CD4-positive, alpha-beta T cell treated with Interleukin-6 for 4 hours (primary cell): ENCODE measurements around the gene CLASP2.
"Not testable (repeated sequence)": the region's sequence is repeated elsewhere in the genome, so short reads cannot be mapped to it uniquely, and the experiment has no call there.

Source experiments
- DNase-seq: peaks from one replicate; pipeline ENCODE4 v3.0.0-alpha.2; 2020; ENCODE audit warnings: mixed read lengths

CLASP2 gene

DNA sequence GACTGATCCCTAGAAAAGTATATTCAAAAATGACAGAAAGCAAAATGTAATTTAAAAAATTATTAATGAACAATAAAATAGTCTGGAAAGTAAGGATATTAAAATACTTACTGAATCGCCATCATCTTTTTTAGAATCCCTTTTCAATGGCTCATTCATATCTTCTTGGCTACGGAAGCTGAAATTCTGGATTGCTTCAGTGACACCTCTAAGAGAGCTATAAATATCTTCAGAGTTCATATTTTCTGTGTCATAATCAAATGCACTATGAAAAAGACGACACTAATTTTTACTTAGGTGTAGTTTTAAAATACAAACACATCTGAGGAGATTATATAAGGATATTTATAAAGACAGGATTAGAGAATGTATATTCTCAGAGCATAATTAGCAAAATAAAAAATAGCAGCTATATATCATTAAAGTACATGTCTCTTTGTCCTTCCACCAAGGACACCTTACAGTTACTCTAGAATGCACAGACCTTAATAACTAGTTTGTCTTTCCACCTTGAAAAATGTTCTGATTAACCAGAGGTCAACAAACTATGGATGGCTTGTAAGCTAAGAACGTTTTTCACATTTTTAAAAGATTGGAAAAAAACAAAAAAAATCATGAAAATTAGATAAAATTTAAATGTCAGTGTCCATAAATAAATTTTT is 179.2 kb downstream of the CLASP2 start:
- DNase-seq: no peak

GRCh38 chr3:33537133-33537532 is 180.9 kb downstream of the CLASP2 start:
- no peak for DNase-seq

DNA sequence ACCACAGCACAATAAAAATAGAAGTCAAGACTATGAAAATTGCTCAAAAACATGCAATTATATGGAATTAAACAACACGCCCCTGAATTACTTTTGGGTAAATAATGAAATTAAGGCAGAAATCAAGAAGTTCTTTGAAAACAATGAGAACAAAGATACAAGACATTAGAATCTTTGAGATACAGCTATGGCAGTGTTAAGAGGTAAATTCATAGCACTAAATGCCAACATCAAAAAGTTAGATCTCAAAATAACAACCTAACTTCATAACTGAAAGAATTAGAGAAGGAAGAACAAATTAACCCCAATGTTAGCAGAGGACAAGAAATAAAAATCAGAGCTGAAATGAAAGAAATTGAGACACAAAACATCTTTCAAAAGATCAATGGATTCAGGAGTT is 191.3 kb downstream of the CLASP2 start:
- no peak for DNase-seq

DNA sequence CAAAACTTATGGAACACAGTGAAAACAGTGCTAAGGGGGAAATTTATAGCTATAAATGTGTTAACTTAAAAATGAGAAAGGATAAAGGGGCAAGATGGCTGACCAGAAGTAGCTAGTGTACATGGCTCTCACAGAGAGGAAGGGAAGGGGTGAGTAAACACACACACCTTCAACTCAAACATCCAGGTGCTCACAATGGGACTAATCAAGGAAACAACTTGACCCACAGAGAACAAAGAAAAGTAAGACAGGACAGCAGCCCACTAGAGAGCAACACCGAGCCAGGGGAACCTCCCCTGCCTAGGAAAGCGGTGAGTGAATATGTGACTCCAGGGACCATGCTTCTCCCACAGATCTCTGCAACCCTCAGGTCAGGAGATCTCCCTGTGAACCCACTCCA is 192.8 kb downstream of the CLASP2 start:
- no peak for DNase-seq

DNA sequence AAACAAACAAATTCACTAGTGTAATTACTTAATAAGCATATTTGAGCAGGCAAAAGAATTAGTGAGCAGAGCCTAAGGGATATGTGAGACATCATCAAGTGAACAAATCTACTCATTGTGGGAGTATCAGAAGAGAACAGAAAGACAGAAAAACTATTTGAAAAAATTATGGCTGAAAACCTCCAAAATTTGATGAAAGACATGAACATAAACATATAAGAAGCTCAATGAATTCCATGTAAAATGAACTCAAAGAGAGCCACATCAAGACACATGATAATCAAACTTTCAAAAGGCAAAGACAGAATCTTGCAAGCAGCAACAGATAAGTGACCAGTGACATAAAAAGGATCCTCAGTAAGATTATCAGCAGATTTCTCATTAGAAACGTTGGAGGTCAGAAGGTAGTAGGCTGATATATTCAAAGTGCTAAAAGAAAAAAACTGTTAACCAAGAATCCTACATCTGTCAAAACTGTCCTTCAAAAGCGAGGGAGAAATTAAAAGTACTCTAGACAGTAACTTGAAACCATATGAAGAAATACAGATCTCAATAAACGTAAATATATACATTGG is 194.9 kb downstream of the CLASP2 start:
- DNase-seq: no peak

GRCh38 chr3:33521736-33522135 is 196.3 kb downstream of the CLASP2 start:
- DNase-seq: no peak

DNA sequence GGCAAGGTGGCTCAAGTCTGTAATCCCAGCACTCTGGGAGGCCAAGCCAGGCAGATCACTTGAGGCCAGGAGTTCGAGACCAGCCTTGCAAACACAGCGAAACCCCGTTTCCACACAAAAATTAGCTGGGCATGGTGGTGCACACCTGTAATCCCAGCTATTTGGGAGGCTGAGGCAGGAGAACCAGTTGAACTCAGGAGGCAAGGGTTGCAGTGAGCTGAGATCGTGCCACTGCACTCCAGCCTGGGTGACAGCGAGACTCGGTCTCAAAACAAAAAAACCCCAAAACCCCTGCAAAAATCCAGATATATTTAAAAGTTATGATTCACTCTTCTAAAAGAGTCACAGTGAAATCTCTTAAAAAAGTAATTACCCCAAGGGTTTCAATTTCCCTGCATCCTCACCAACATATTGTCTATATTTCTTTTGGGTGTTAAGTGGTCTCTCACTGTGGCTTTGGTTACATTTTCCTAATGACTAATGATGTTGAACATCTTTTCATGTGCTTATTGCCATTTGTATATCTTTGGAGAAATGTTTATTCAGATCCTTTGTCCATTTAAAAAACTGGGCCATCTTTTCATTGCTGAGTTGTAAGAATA is 204.7 kb downstream of the CLASP2 start:
- no peak for DNase-seq

DNA sequence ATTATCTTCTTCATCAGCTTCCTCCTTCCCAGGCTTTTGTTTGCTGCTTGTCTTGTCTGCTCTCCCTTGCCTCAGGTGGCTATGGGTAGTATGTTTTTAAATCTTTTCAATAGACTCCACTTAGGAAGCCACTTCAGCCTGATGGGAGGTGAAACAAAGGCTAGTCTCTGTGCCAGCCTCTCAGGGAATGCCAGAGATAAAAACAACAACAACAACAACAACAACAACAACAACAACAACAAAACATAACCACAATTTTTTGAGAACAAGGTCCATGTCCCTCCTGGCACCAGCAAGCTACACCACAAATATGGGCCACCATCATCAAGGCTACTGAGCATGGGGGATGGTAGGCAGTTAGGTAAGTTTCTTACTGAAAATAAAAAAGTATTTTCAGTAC is 213.0 kb downstream of the CLASP2 start:
- no peak for DNase-seq

- no peak for DNase-seq
These were observed 221.6 kb downstream of the CLASP2 start for GRCh38 chr3:33496449-33496848.

- no peak for DNase-seq
These were observed 226.3 kb downstream of the CLASP2 start for GRCh38 chr3:33491721-33492120.

- no peak for DNase-seq
These were observed 227.3 kb downstream of the CLASP2 start for GRCh38 chr3:33490641-33491241.

- DNase-seq: no peak
These were observed 229.4 kb downstream of the CLASP2 start for GRCh38 chr3:33488683-33489082.

- no peak for DNase-seq
These were observed 229.8 kb downstream of the CLASP2 start for GRCh38 chr3:33488246-33488645.

DNA sequence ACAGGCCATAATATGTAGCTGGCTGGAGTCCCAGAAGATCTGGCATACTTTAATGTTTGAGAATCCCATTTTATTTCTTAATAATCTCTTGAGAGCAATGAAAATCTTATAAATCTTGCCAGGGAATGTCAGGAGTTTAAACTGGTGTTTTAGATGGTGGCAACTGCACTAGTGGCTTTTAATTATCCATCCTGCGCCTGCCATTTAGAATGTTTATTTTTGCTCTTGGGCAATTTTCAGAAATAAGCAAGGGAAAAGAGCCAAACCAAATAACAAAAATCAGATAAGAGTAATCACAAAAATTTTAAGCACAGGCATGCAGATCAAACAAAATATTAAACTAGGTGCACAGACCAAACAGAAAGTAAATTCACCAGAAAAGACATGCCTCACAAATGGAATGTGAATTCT is 235.9 kb downstream of the CLASP2 start:
- no peak for DNase-seq

- no peak for DNase-seq
These were observed 243.2 kb downstream of the CLASP2 start for GRCh38 chr3:33474896-33475295.

DNA sequence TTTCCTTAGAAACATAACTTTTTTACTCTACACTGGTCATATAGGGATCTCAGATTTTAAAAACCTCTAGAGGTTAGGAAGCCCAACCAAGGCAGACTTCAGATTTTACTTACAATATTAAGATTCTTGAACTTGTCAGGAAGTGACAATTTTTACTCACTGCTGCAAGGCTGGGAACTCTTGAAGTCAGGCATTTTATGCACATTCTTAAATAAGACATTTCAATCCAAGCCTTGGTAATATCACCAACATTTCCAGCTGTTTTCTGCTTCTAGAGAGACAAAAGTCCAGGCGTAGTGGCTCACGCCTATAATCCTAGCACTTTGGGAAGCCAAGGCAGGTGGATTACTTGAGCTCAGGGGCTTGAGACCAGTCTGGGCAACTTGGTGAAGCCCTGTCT is 244.2 kb downstream of the CLASP2 start:
- no peak for DNase-seq

- DNase-seq: no peak
These were observed 250.3 kb downstream of the CLASP2 start for GRCh38 chr3:33467786-33468185.

- no peak for DNase-seq
These were observed 257.0 kb downstream of the CLASP2 start for GRCh38 chr3:33461097-33461496.

- DNase-seq: not testable (repeated sequence)
These were observed 258.5 kb downstream of the CLASP2 start for GRCh38 chr3:33459577-33459976.

DNA sequence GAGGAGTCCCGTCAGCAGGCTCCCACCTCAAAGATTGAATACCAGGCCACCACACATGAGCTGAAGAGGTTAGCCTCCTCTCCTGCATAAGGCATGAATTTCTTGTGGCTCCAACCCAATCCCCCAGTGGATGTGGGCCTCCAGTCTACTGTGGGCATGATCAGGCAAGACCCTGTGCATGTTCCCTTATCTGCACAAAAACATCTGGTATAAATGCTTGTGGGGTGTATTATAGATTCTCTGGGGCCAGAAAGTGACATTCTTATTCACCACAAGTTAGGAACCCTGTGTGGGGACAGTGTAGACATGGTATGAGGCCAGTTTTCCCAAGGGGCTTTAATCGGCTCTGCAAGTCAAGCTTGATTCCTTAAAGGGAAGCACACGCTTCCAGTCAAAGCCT is 259.6 kb downstream of the CLASP2 start:
- no peak for DNase-seq

GRCh38 chr3:33456756-33457155 is 261.3 kb downstream of the CLASP2 start:
- DNase-seq: no peak

DNA sequence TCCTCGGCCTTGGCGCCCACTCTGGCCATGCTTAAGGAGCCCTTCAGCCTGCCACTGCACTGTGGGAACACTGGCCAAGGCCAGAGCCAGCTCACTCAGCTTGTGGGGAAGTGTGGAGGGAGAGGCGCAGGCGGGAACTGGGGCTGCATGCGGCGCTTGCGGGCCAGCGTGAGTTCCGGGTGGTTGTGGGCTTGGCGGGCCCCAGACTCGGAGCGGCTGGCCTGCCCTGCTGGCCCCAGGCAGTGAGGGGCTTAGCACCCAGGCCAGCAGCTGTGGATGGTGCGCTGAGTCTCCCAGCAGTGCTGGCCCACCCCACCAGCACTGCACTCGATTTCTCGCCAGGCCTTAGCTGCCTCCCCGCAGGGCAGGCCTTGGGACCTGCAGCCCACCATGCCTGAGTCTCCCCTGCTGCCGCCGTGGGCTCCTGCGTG is 264.7 kb downstream of the CLASP2 start:
- no peak for DNase-seq

- not testable (repeated sequence) for DNase-seq
These were observed 266.1 kb downstream of the CLASP2 start for GRCh38 chr3:33451994-33452393.

GRCh38 chr3:33447958-33448357 is 270.1 kb downstream of the CLASP2 start:
- DNase-seq: no peak
